ENCODE results near the gene MAZ.
"Not testable (repeated sequence)": the region's sequence is repeated elsewhere in the genome, so short reads cannot be mapped to it uniquely, and the experiment has no call there.

Gene MAZ

DNA sequence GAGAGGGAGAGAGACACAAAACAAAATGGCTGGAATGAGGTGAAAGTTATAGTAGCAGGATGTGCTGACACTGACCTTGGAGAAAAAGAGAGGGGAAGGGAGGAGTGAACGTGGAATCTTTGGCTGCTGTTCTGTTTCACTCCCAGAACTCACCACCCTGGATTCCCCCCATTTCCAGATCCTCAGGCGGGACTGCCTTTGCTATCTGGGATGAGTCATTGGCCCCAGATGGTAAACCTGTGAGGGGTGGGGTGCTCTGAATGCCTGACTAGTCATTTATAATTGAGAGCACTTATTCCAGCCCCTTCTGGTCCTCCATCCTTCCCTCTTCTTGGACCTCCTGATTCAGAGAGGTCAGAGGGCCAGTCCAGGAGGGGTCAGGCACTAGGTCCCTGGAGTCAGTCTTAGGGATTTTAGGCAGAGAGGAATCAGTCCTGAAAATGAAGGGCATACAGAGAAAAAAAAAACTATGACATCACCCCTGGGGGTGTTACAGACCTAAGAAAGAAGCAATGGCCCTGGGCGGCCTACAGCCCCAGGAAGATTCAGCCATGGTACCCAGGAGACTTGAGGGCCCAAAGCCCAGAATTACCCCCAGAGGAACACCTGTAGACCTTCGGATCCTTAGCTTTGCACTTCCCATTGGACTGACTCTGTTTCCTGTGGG is 30.5 kb upstream of the MAZ start:
- no peak overlapping the region for H3K4me2 ChIP-seq (ENCODE audit: low read depth, low read length, poor library complexity, severe bottlenecking)
- H3K27me3 ChIP-seq (ENCODE audit: insufficient read depth, low read length, poor library complexity, severe bottlenecking): no peaks in the 10 kb centered on the region
- no peak overlapping the region for H2AFZ ChIP-seq (ENCODE audit: low read length)
- no peak overlapping the region for H3K4me3 ChIP-seq (ENCODE audit: low read length, poor library complexity, severe bottlenecking)
- no peaks in the 10 kb centered on the region for H3K4me1 ChIP-seq (ENCODE audit: insufficient read depth, low read length, poor library complexity, severe bottlenecking)
- H3K9ac ChIP-seq (ENCODE audit: low read depth, low read length, poor library complexity, severe bottlenecking): no peak overlapping the region
- H3F3A ChIP-seq (ENCODE audit: low read depth): no peaks in the 10 kb centered on the region
- no peaks in the 10 kb centered on the region for H3K79me2 ChIP-seq (ENCODE audit: insufficient read depth, low read length)
- no peaks in the 10 kb centered on the region for H3K9me3 ChIP-seq (ENCODE audit: insufficient read depth, low read depth, low read length)
- H3K9me2 ChIP-seq (replicated peaks; ENCODE audit: low read depth, low read length): no peaks in the 10 kb centered on the region
- no peaks in the 10 kb centered on the region for H3K36me3 ChIP-seq (ENCODE audit: insufficient read depth, low read length)
- no peaks in the 10 kb centered on the region for H4K20me1 ChIP-seq (ENCODE audit: insufficient read depth, low read length, poor library complexity, severe bottlenecking)
- TF ChIP-seq, protein P1, sequence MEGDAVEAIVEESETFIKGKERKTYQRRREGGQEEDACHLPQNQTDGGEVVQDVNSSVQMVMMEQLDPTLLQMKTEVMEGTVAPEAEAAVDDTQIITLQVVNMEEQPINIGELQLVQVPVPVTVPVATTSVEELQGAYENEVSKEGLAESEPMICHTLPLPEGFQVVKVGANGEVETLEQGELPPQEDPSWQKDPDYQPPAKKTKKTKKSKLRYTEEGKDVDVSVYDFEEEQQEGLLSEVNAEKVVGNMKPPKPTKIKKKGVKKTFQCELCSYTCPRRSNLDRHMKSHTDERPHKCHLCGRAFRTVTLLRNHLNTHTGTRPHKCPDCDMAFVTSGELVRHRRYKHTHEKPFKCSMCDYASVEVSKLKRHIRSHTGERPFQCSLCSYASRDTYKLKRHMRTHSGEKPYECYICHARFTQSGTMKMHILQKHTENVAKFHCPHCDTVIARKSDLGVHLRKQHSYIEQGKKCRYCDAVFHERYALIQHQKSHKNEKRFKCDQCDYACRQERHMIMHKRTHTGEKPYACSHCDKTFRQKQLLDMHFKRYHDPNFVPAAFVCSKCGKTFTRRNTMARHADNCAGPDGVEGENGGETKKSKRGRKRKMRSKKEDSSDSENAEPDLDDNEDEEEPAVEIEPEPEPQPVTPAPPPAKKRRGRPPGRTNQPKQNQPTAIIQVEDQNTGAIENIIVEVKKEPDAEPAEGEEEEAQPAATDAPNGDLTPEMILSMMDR (conservative IDR thresholded peaks at IDR 0.05; ENCODE audit: low read length): no peak
- TF ChIP-seq EZH2phosphoT487 (IDR thresholded peaks at IDR 0.05; ENCODE audit: borderline replicate concordance): no peak

DNA sequence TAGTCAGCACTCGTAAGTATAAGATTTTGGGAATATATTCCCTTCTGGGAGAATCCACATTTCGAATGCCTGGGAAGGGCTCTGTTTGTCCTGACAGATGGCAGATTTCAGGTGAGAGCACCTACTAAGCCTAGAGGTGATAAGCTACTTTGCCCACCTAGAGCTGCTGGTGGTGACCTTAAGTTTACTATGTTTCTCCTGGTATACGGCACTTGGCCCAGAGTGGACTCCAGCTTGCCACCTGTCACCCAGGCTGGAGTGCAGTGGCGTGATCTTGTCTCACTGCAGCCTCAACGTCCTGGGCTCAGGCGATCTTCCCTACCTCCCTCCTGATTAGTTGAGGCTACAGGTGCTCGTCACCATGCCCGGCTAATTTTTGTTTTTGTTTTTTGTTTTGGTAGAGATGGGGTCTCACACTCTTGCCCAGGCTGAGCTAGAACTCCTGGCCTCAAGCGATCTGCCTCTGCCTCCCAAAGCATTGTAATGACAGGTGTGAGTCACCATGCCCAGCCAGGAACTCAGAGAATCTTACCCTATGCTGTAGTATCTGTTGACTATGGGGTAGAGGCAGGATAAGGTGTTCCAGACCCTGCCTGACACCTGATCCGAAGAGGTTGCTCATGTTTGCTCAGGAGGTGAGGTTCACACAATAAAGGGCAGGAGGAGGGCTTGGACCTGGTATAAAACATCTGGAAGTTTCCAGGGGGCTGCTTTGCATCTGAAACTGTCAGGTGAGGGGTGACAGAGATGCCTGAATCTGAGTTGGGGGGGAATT is 28.6 kb upstream of the MAZ start, which contains the start of gene ZG16:
ZG16 (plus strand) TSS at position 681 of the 775 bp plus-strand sequence. CDS start 1,011 bp downstream, outside the sequence.
- no peaks in the 10 kb centered on the region for H3F3A ChIP-seq (ENCODE audit: low read depth)
- H3K36me3 ChIP-seq (ENCODE audit: insufficient read depth, low read length): no peaks in the 10 kb centered on the region
- no peak within 1 kb of the TSS for H2AFZ ChIP-seq (ENCODE audit: low read length)
- H3K4me1 ChIP-seq (ENCODE audit: insufficient read depth, low read length, poor library complexity, severe bottlenecking): no peaks in the 10 kb centered on the region
- H4K20me1 ChIP-seq (ENCODE audit: insufficient read depth, low read length, poor library complexity, severe bottlenecking): no peaks in the 10 kb centered on the region
- no peaks in the 10 kb centered on the region for H3K9me3 ChIP-seq (ENCODE audit: insufficient read depth, low read depth, low read length)
- no peaks in the 10 kb centered on the region for H3K79me2 ChIP-seq (ENCODE audit: insufficient read depth, low read length)
- H3K4me3 ChIP-seq (ENCODE audit: low read length, poor library complexity, severe bottlenecking): no peak within 1 kb of the TSS
- no peak for TF ChIP-seq EZH2phosphoT487 (IDR thresholded peaks at IDR 0.05; ENCODE audit: borderline replicate concordance)
- TF ChIP-seq, protein P1 (conservative IDR thresholded peaks at IDR 0.05; ENCODE audit: low read length): no peak
- no peaks in the 10 kb centered on the region for H3K27me3 ChIP-seq (ENCODE audit: insufficient read depth, low read length, poor library complexity, severe bottlenecking)
- H3K9me2 ChIP-seq (replicated peaks; ENCODE audit: low read depth, low read length): no peaks in the 10 kb centered on the region
- H3K4me2 ChIP-seq (ENCODE audit: low read depth, low read length, poor library complexity, severe bottlenecking): no peak within 1 kb of the TSS
- H3K9ac ChIP-seq (ENCODE audit: low read depth, low read length, poor library complexity, severe bottlenecking): no peak within 1 kb of the TSS

- Histone ChIP-seq H3F3A (ENCODE audit: low read depth) (no peaks in the 10 kb centered on the region), H3K9me2 (replicated peaks; ENCODE audit: low read depth, low read length) (no peaks in the 10 kb centered on the region), H2AFZ (ENCODE audit: low read length) (no peak overlapping the region), H4K20me1 (ENCODE audit: insufficient read depth, low read length, poor library complexity, severe bottlenecking) (no peaks in the 10 kb centered on the region), H3K9ac (ENCODE audit: low read depth, low read length, poor library complexity, severe bottlenecking) (no peak overlapping the region), H3K36me3 (ENCODE audit: insufficient read depth, low read length) (no peaks in the 10 kb centered on the region), H3K9me3 (ENCODE audit: insufficient read depth, low read depth, low read length) (no peaks in the 10 kb centered on the region), H3K4me1 (ENCODE audit: insufficient read depth, low read length, poor library complexity, severe bottlenecking) (no peaks in the 10 kb centered on the region), H3K4me2 (ENCODE audit: low read depth, low read length, poor library complexity, severe bottlenecking) (no peak overlapping the region), H3K4me3 (ENCODE audit: low read length, poor library complexity, severe bottlenecking) (no peak overlapping the region), H3K79me2 (ENCODE audit: insufficient read depth, low read length) (no peaks in the 10 kb centered on the region), H3K27me3 (ENCODE audit: insufficient read depth, low read length, poor library complexity, severe bottlenecking) (no peaks in the 10 kb centered on the region)
- TF ChIP-seq, protein P1 (conservative IDR thresholded peaks at IDR 0.05; ENCODE audit: low read length): no peak
- no peak for TF ChIP-seq EZH2phosphoT487 (IDR thresholded peaks at IDR 0.05; ENCODE audit: borderline replicate concordance)
These were observed 26.9 kb upstream of the MAZ start for GRCh38 chr16:29779474-29779873.

- H3K27me3 ChIP-seq (ENCODE audit: insufficient read depth, low read length, poor library complexity, severe bottlenecking); H3K9me2 ChIP-seq (replicated peaks; ENCODE audit: low read depth, low read length); H3K79me2 ChIP-seq (ENCODE audit: insufficient read depth, low read length); H3F3A ChIP-seq (ENCODE audit: low read depth); H3K4me3 ChIP-seq (ENCODE audit: low read length, poor library complexity, severe bottlenecking); H2AFZ ChIP-seq (ENCODE audit: low read length); H3K36me3 ChIP-seq (ENCODE audit: insufficient read depth, low read length); H4K20me1 ChIP-seq (ENCODE audit: insufficient read depth, low read length, poor library complexity, severe bottlenecking); H3K4me1 ChIP-seq (ENCODE audit: insufficient read depth, low read length, poor library complexity, severe bottlenecking); H3K4me2 ChIP-seq (ENCODE audit: low read depth, low read length, poor library complexity, severe bottlenecking); H3K9me3 ChIP-seq (ENCODE audit: insufficient read depth, low read depth, low read length); H3K9ac ChIP-seq (ENCODE audit: low read depth, low read length, poor library complexity, severe bottlenecking): not testable (repeated sequence)
These were observed 23.0 kb upstream of the MAZ start for GRCh38 chr16:29783094-29783953.

Data from Loucy (cell line).